Endothelial cell of umbilical vein (primary cell): Measurements from ENCODE around the gene HCAR2. TPM values are rescaled to one million over a fixed set of nuclear protein-coding genes. Genes with fewer than 3 reads are reported as not detected.
"Not testable (repeated sequence)": the region's sequence is repeated elsewhere in the genome, so short reads cannot be mapped to it uniquely, and the experiment has no call there.

ENCODE experiments used
- BruUV-seq: library from RNA; stranded (reverse); fragments of 400-500 nt; replicated peaks from 2 replicates; lab custom pipeline; 2021; lab: Mats Ljungman, UMichigan
- CTCF ChIA-PET: fragments of 300-600, 350-600 bp; sonication (Branson Sonifier 250); formaldehyde crosslinking; loops from one replicate; lab custom pipeline; 2021; ENCODE audit warnings: antibody characterized with exemption, inconsistent platforms; lab: Charles Lee
- POLR2A ChIA-PET: fragments of 300-600, 350-600 bp; sonication (Branson Sonifier 250); formaldehyde crosslinking; loops from one replicate; lab custom pipeline; 2021; ENCODE audit warnings: antibody characterized with exemption, inconsistent platforms; lab: Charles Lee
- DNase-seq: peaks from one replicate; pipeline ENCODE4 v3.0.0-alpha.2; 2011; ENCODE audit warnings: low read depth, low spot score
- FAIRE-seq: peaks from 2 replicates; lab custom pipeline; 2011; peaks lifted over from hg19 to GRCh38; lab: Jason Lieb, UNC
- H2AFZ ChIP-seq: 2 replicates; pipeline ENCODE4 v1.6.0; 2012; ENCODE audit warnings: low read depth, low read length, control low read depth, inconsistent platforms
- H3K27ac ChIP-seq: 2 replicates; pipeline ENCODE4 v1.5.1; 2011; ENCODE audit warnings: low read depth, mild to moderate bottlenecking, control low read depth, low read length, moderate library complexity; ENCODE audit not compliant: insufficient read depth
- H3K27me3 ChIP-seq, 2 experiments: 2 replicates each; pipeline versions ENCODE4 v1.6.0 to v1.6.1; 2011; ENCODE audit warnings: low read length in 2 of 2, mixed read lengths in 1 of 2; ENCODE audit not compliant: control insufficient read depth in 2 of 2, insufficient read depth in 2 of 2
- H3K36me3 ChIP-seq, 2 experiments: 2 replicates in 1 of 2; 3 replicates in 1 of 2; pipeline ENCODE4 v1.5.1; 2011; ENCODE audit warnings: low read length in 2 of 2, mild to moderate bottlenecking in 1 of 2, moderate library complexity in 1 of 2; ENCODE audit not compliant: control insufficient read depth in 2 of 2, insufficient read depth in 2 of 2; ENCODE audit errors: extremely low read depth in 1 of 2
- H3K4me1 ChIP-seq: 3 replicates; pipeline ENCODE4 v1.5.1; 2011; ENCODE audit warnings: mild to moderate bottlenecking, low read length; ENCODE audit not compliant: control insufficient read depth, insufficient read depth; ENCODE audit errors: extremely low read depth
- H3K4me2 ChIP-seq: 2 replicates; pipeline ENCODE4 v1.6.1; 2011; ENCODE audit warnings: low read length, control low read depth, mixed read lengths; ENCODE audit not compliant: insufficient read depth
- H3K4me3 ChIP-seq, 3 experiments: fragments of 200-600 bp in 1 of 3; sonication (generic), shearing (Covaris generic) in 1 of 3; replicated peaks in 1 of 3; 2 replicates each; pipeline ENCODE4 v1.5.1; 2011 to 2016; ENCODE audit warnings: control low read depth in 3 of 3, low read length in 3 of 3, mild to moderate bottlenecking in 2 of 3, inconsistent platforms in 1 of 3, low read depth in 1 of 3, moderate library complexity in 1 of 3; ENCODE audit not compliant: insufficient read depth in 1 of 3
- H3K79me2 ChIP-seq: 2 replicates; pipeline ENCODE4 v1.6.0; 2012; ENCODE audit warnings: low read length, inconsistent platforms; ENCODE audit not compliant: control insufficient read depth, insufficient read depth
- H3K9ac ChIP-seq: replicated peaks from 2 replicates; pipeline ENCODE3; 2011; ENCODE audit warnings: low read length, control low read depth; ENCODE audit not compliant: insufficient read depth; ENCODE audit errors: extremely low read depth
- H3K9me1 ChIP-seq: replicated peaks from 3 replicates; pipeline ENCODE4 v1.6.0; 2011; ENCODE audit warnings: mild to moderate bottlenecking, low read length; ENCODE audit not compliant: control insufficient read depth, insufficient read depth; ENCODE audit errors: extremely low read depth
- H3K9me3 ChIP-seq: replicated peaks from 2 replicates; pipeline ENCODE4 v1.5.1; 2012; ENCODE audit warnings: low read length, inconsistent platforms; ENCODE audit not compliant: control insufficient read depth, insufficient read depth
- H4K20me1 ChIP-seq: replicated peaks from 2 replicates; pipeline ENCODE3; 2011; ENCODE audit warnings: mild to moderate bottlenecking, low read length; ENCODE audit not compliant: control insufficient read depth, insufficient read depth; ENCODE audit errors: extremely low read depth
- CTCF ChIP-seq, 2 donors: IDR thresholded peaks; 1 replicate in 1 of 2; 2 replicates in 1 of 2; pipeline ENCODE4 v1.5.1; 2011; ENCODE audit warnings: low read length in 2 of 2, mild to moderate bottlenecking in 2 of 2, moderate library complexity in 2 of 2, control low read depth in 1 of 2, inconsistent platforms in 1 of 2, low read depth in 1 of 2; ENCODE audit not compliant: insufficient read depth in 1 of 2; ENCODE audit errors: extremely low read depth in 1 of 2
- POLR2AphosphoS5 ChIP-seq: IDR thresholded peaks from 2 replicates; pipeline ENCODE4 v1.6.1; 2012; ENCODE audit warnings: low read depth, mild to moderate bottlenecking, control low read depth, low read length, moderate library complexity; ENCODE audit not compliant: insufficient read depth
- dilution Hi-C: fragments of 300-500 bp; cut with MboI; formaldehyde crosslinking; loops from one replicate; pipeline ENCODE4 v1.15.0; 2019; ENCODE audit warnings: low sequenced_read_pairs; ENCODE audit not compliant: extremely low pct_ligation_motif_present
- intact Hi-C: fragments of 100-400 bp; cut with micrococcal nuclease; formaldehyde crosslinking; loops from one replicate; pipeline ENCODE4 v1.10.0; 2022
- polyA plus RNA-seq, 4 experiments: library from polyadenylated mRNA; depleted of rRNA in 3 of 4; stranded (reverse) in 3 of 4; unstranded in 1 of 4; fragments of >200 nt; gene quantifications; 2 replicates each; pipeline versions ENCODE4 v1.2.1 to v1.2.3, GENCODE V29; 2011 to 2012; ENCODE audit warnings: missing spikeins in 1 of 4
- total RNA-seq: library from RNA; stranded (reverse); gene quantifications from 2 replicates; pipeline ENCODE4 v1.2.3, GENCODE V29; 2021

HCAR2 gene
- total and polyA plus RNA-seq, 2 donors (not counting 3 experiments of a cell fraction or from before 2014, with no cell fraction given) = not detected

- Histone ChIP-seq H3K79me2 (no peaks in the 10 kb centered on the region), H3K4me3 (no peak overlapping the region), H4K20me1 (no peaks in the 10 kb centered on the region), H3K4me1 (no peaks in the 10 kb centered on the region), H3K27ac (no peak overlapping the region), H3K9ac (no peak overlapping the region), H3K9me1 (no peaks in the 10 kb centered on the region), H3K9me3 (no peaks in the 10 kb centered on the region), H2AFZ (no peak overlapping the region), H3K27me3 (no peaks in the 10 kb centered on the region), H3K4me2 (no peak overlapping the region), H3K36me3 (no peaks in the 10 kb centered on the region)
- TF ChIP-seq POLR2AphosphoS5 (no peak), CTCF (IDR thresholded peaks at IDR 0.05; ENCODE audit: extremely low read depth in 1 of 2, insufficient read depth in 1 of 2, low read depth in 1 of 2, low read length in 2 of 2) (no peak)
- POLR2A ChIA-PET = no interaction called here
- CTCF ChIA-PET = no interaction called here
- BruUV-seq = no TSS peak
- no peak for DNase-seq
- dilution Hi-C loops (no loop called here), intact Hi-C loops (no loop called here)
- no peak for FAIRE-seq
Measured at GRCh38 chr12:122656298-122656697, 46.9 kb downstream of the HCAR2 start.

GRCh38 chr12:122653291-122653690 lies 49.9 kb downstream of the HCAR2 start:
- POLR2A ChIA-PET, intact Hi-C loops, H3K4me3 ChIP-seq, H3K27me3 ChIP-seq, BruUV-seq, DNase-seq, H3K9me3 ChIP-seq, H4K20me1 ChIP-seq, H3K4me2 ChIP-seq, H3K36me3 ChIP-seq, FAIRE-seq, H3K9me1 ChIP-seq, H3K9ac ChIP-seq, CTCF ChIA-PET, H3K79me2 ChIP-seq, H2AFZ ChIP-seq, H3K27ac ChIP-seq, H3K4me1 ChIP-seq, dilution Hi-C loops: not testable (repeated sequence)
